ENCODE data around the gene GRID2IP.

DNA sequence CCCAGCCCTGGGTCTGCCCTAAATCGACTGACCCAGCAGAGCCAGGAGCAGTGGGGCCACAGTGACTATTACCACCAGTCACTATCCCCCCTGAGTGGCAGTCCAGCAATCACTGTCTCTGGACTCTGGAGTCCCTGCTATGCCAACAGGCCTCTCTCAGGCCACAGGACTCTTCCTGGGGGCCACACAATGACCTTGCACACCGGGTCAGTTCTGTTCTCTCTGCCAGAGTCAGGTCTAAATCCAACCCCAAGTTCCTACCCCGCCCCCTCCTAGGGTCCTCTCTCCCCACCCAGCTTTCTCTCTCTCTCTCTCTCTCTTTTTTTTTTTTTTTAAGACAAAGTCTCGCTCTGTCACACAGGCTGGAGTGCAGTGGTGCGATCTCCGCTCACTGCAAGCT, 21.6 kb downstream of the GRID2IP start:
- TF ChIP-seq, protein P1, sequence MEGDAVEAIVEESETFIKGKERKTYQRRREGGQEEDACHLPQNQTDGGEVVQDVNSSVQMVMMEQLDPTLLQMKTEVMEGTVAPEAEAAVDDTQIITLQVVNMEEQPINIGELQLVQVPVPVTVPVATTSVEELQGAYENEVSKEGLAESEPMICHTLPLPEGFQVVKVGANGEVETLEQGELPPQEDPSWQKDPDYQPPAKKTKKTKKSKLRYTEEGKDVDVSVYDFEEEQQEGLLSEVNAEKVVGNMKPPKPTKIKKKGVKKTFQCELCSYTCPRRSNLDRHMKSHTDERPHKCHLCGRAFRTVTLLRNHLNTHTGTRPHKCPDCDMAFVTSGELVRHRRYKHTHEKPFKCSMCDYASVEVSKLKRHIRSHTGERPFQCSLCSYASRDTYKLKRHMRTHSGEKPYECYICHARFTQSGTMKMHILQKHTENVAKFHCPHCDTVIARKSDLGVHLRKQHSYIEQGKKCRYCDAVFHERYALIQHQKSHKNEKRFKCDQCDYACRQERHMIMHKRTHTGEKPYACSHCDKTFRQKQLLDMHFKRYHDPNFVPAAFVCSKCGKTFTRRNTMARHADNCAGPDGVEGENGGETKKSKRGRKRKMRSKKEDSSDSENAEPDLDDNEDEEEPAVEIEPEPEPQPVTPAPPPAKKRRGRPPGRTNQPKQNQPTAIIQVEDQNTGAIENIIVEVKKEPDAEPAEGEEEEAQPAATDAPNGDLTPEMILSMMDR (optimal IDR thresholded peaks at IDR 0.05 in 1 of 3, IDR thresholded peaks at IDR 0.05 in 1 of 3, conservative IDR thresholded peaks at IDR 0.05 in 1 of 3; ENCODE audit: extremely low read depth in 1 of 3, insufficient read depth in 2 of 3, low read length in 3 of 3), result no peak
- no peak for TF ChIP-seq EZH2 (IDR thresholded peaks at IDR 0.05; ENCODE audit: low read length)

Measured in keratinocyte (primary cell).